GM12878 (cell line): ENCODE results near the gene ZMYND10. TPM values are rescaled to one million over a fixed set of nuclear protein-coding genes. Genes with fewer than 3 reads are reported as not detected.

Experiments
- BACH1 ChIP-seq: fragments of 450-650 bp; IDR thresholded peaks from 2 replicates; pipeline ENCODE4 v1.6.1; 2017; ENCODE audit warnings: mild to moderate bottlenecking, borderline replicate concordance
- CEBPB ChIP-seq, 2 experiments: fragments of 150-350 bp in 1 of 2; IDR thresholded peaks; 2 replicates each; pipeline ENCODE4 v1.6.1; 2012 to 2014; ENCODE audit warnings: low read depth in 2 of 2, low read length in 2 of 2, borderline replicate concordance in 1 of 2, inconsistent platforms in 1 of 2
- CREB1 ChIP-seq: IDR thresholded peaks from 2 replicates; pipeline ENCODE4 v1.6.1; 2012; ENCODE audit warnings: low read depth, mild to moderate bottlenecking, inconsistent platforms
- FOXM1 ChIP-seq: IDR thresholded peaks from 2 replicates; pipeline ENCODE4 v1.6.1; 2012; ENCODE audit warnings: low read depth, mild to moderate bottlenecking, inconsistent platforms, low read length, moderate library complexity
- HDAC6 ChIP-seq: fragments of 200-600 bp; sonication (generic); IDR thresholded peaks from one replicate; pipeline ENCODE4 v1.8.0; 2017; ENCODE audit warnings: antibody characterized with exemption; ENCODE audit not compliant: unreplicated experiment
- IKZF1 ChIP-seq: fragments of 450-650 bp; conservative IDR thresholded peaks from 2 replicates; pipeline ENCODE4 v1.6.1; 2017; ENCODE audit warnings: antibody characterized with exemption, mild to moderate bottlenecking
- IKZF2 ChIP-seq, 2 experiments: fragments of 450-650 bp; IDR thresholded peaks; 2 replicates each; pipeline ENCODE4 v1.6.1; 2017; ENCODE audit warnings: mild to moderate bottlenecking in 2 of 2, moderate library complexity in 2 of 2
- JUNB ChIP-seq: IDR thresholded peaks from 2 replicates; pipeline ENCODE4 v1.6.1; 2016; ENCODE audit warnings: antibody characterized with exemption, mild to moderate bottlenecking
- PAX8 ChIP-seq: fragments of 450-650 bp; IDR thresholded peaks from 2 replicates; pipeline ENCODE4 v1.6.1; 2017; ENCODE audit warnings: mild to moderate bottlenecking, moderate library complexity
- PML ChIP-seq: IDR thresholded peaks from 2 replicates; pipeline ENCODE4 v1.6.1; 2012; ENCODE audit warnings: low read length, inconsistent platforms
- RCOR1 ChIP-seq: conservative IDR thresholded peaks from 2 replicates; pipeline ENCODE4 v1.6.1; 2012; ENCODE audit warnings: low read depth, low read length, improper control_type of control experiment
- RELA ChIP-seq: fragments of 450-650 bp; IDR thresholded peaks from 2 replicates; pipeline ENCODE4 v1.8.0; 2014; ENCODE audit warnings: borderline replicate concordance; ENCODE audit not compliant: partially characterized antibody
- RFX5 ChIP-seq: IDR thresholded peaks from 2 replicates; pipeline ENCODE4 v1.6.1; 2011; ENCODE audit warnings: low read depth, low read length, improper control_type of control experiment
- SIX5 ChIP-seq: IDR thresholded peaks from 2 replicates; pipeline ENCODE4 v1.6.1; 2011; ENCODE audit warnings: mild to moderate bottlenecking, low read depth, low read length, moderate library complexity; ENCODE audit not compliant: severe bottlenecking
- SMAD5 ChIP-seq: IDR thresholded peaks from 2 replicates; pipeline ENCODE4 v1.6.1; 2016; ENCODE audit warnings: antibody characterized with exemption, low read depth
- STAT1 ChIP-seq: fragments of 450-650 bp; conservative IDR thresholded peaks from 2 replicates; pipeline ENCODE4 v1.6.1; 2014; ENCODE audit warnings: antibody characterized with exemption, mild to moderate bottlenecking
- WRNIP1 ChIP-seq: IDR thresholded peaks from 2 replicates; pipeline ENCODE4 v1.6.1; 2011; ENCODE audit warnings: low read depth, low read length, improper control_type of control experiment, borderline replicate concordance
- ZBTB40 ChIP-seq: fragments of 450-650 bp; IDR thresholded peaks from 2 replicates; pipeline ENCODE4 v1.6.1; 2016; ENCODE audit warnings: mild to moderate bottlenecking, moderate library complexity, borderline replicate concordance
- ZSCAN29 ChIP-seq: fragments of 450-650 bp; IDR thresholded peaks from 2 replicates; pipeline ENCODE4 v1.6.1; 2017; ENCODE audit warnings: mild to moderate bottlenecking, moderate library complexity
- polyA plus RNA-seq, 11 experiments: library from polyadenylated mRNA; depleted of rRNA in 4 of 11; unstranded in 6 of 11; stranded (reverse) in 5 of 11; fragments of >200 nt; fragmentation: Nextera tagmentation in 4 of 11; fragmentation: Illumina TruSeq in 1 of 11; extraction: Ambion mirVana in 4 of 11; extraction: Trizol in 1 of 11; gene quantifications; 1 replicate in 1 of 11; 2 replicates in 10 of 11; pipeline versions ENCODE4 v1.2.1 to v1.2.3, GENCODE V29; 2011 to 2016; ENCODE audit warnings: inconsistent platforms in 2 of 11, missing spikeins in 2 of 11, low read depth in 1 of 11
- total RNA-seq, 4 experiments: library from RNA; depleted of rRNA in 3 of 4; stranded (reverse); fragments of >200 nt in 3 of 4; fragmentation: Illumina TruSeq in 1 of 4; extraction: Trizol in 1 of 4; gene quantifications; 2 replicates each; pipeline versions ENCODE4 v1.2.1 to v1.2.3, GENCODE V29; 2013 to 2021
- TF ChIP-seq, protein P1 (sequence below): fragments of 450-650 bp; IDR thresholded peaks from 2 replicates; pipeline ENCODE4 v1.6.1; 2018; ENCODE audit warnings: borderline replicate concordance, mild to moderate bottlenecking; ENCODE audit not compliant: partially characterized antibody
- TF ChIP-seq, protein P2 (sequence below): IDR thresholded peaks from 2 replicates; pipeline ENCODE4 v1.6.1; 2012; ENCODE audit warnings: mild to moderate bottlenecking, low read depth, low read length

Gene ZMYND10
- total and polyA plus RNA-seq, 10 of the 15 experiments (the other 5 are each of a cell fraction or from before 2014, with no cell fraction given): 0.11 to 1.0 (median 0.37) TPM

DNA sequence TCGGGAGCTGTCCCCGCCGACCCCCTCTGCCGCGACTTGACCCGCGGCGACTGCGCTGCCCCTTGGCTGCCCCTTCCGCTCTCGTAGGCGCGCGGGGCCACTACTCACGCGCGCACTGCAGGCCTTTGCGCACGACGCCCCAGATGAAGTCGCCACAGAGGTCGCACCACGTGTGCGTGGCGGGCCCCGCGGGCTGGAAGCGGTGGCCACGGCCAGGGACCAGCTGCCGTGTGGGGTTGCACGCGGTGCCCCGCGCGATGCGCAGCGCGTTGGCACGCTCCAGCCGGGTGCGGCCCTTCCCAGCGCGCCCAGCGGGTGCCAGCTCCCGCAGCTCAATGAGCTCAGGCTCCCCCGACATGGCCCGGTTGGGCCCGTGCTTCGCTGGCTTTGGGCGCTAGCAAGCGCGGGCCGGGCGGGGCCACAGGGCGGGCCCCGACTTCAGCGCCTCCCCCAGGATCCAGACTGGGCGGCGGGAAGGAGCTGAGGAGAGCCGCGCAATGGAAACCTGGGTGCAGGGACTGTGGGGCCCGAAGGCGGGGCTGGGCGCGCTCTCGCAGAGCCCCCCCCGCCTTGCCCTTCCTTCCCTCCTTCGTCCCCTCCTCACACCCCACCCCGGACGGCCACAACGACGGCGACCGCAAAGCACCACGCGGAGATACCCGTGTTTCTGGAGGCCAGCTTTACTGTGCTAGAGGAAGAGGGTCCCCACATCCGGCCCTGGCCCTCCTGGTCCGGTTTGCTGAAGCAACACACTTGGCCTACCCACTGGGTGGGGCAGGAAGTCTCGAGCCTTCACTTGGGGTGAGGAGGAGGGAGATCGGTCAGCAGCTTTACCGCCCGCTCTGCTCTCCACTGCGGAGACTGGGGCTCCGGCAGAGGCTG, 4.8 kb downstream of the ZMYND10 start, which contains the start of gene RASSF1 (continued):
- TF ChIP-seq, protein P1, sequence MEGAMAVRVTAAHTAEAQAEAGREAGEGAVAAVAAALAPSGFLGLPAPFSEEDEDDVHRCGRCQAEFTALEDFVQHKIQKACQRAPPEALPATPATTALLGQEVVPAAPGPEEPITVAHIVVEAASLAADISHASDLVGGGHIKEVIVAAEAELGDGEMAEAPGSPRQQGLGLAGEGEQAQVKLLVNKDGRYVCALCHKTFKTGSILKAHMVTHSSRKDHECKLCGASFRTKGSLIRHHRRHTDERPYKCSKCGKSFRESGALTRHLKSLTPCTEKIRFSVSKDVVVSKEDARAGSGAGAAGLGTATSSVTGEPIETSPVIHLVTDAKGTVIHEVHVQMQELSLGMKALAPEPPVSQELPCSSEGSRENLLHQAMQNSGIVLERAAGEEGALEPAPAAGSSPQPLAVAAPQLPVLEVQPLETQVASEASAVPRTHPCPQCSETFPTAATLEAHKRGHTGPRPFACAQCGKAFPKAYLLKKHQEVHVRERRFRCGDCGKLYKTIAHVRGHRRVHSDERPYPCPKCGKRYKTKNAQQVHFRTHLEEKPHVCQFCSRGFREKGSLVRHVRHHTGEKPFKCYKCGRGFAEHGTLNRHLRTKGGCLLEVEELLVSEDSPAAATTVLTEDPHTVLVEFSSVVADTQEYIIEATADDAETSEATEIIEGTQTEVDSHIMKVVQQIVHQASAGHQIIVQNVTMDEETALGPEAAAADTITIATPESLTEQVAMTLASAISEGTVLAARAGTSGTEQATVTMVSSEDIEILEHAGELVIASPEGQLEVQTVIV: no peak
- TF ChIP-seq RELA (peak; percentile 26), HDAC6 (peak; percentile 98), STAT1 (no peak), BACH1 (0 out of 2 replicates have a peak, but pooled peaks have one; percentile 54), SMAD5 (no peak), ZSCAN29 (no peak), CREB1 (no peak), WRNIP1 (no peak), IKZF1 (peak; percentile 68), ZBTB40 (peak; percentile 52; the same call in 1 of the 2 replicates), PAX8 (no peak), SIX5 (no peak), CEBPB (IDR thresholded peaks at IDR 0.05; ENCODE audit: borderline replicate concordance in 1 of 2, low read depth in 2 of 2, low read length in 2 of 2) (no peak), IKZF2 (IDR thresholded peaks at IDR 0.05) (peak in 1 of 2 experiments; percentile 24; a peak in 1 of 4 replicates), PML (no peak), JUNB (no peak), FOXM1 (no peak), RCOR1 (no peak), RFX5 (no peak)
- TF ChIP-seq, protein P2, sequence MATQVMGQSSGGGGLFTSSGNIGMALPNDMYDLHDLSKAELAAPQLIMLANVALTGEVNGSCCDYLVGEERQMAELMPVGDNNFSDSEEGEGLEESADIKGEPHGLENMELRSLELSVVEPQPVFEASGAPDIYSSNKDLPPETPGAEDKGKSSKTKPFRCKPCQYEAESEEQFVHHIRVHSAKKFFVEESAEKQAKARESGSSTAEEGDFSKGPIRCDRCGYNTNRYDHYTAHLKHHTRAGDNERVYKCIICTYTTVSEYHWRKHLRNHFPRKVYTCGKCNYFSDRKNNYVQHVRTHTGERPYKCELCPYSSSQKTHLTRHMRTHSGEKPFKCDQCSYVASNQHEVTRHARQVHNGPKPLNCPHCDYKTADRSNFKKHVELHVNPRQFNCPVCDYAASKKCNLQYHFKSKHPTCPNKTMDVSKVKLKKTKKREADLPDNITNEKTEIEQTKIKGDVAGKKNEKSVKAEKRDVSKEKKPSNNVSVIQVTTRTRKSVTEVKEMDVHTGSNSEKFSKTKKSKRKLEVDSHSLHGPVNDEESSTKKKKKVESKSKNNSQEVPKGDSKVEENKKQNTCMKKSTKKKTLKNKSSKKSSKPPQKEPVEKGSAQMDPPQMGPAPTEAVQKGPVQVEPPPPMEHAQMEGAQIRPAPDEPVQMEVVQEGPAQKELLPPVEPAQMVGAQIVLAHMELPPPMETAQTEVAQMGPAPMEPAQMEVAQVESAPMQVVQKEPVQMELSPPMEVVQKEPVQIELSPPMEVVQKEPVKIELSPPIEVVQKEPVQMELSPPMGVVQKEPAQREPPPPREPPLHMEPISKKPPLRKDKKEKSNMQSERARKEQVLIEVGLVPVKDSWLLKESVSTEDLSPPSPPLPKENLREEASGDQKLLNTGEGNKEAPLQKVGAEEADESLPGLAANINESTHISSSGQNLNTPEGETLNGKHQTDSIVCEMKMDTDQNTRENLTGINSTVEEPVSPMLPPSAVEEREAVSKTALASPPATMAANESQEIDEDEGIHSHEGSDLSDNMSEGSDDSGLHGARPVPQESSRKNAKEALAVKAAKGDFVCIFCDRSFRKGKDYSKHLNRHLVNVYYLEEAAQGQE: 0 out of 2 replicates have a peak, but pooled peaks have one; percentile 7
